ENCODE data around the gene TNPO3. TPM values are rescaled to one million over a fixed set of nuclear protein-coding genes. Genes with fewer than 3 reads are reported as not detected.

TNPO3 gene
- polyA plus RNA-seq, 1 donor from 2014 or later: 47.7 TPM

- H3K27me3 ChIP-seq (ENCODE audit: insufficient read depth, low read depth, low read length): no peaks in the 10 kb centered on the region
- no peaks in the 10 kb centered on the region for H3F3A ChIP-seq (ENCODE audit: insufficient read depth, low read length, poor library complexity, severe bottlenecking)
- H3K27ac ChIP-seq (ENCODE audit: low read length): no peak overlapping the region
- H3K9me3 ChIP-seq (ENCODE audit: low read length): no peaks in the 10 kb centered on the region
- no peak for TF ChIP-seq POLR2AphosphoS5 (IDR thresholded peaks at IDR 0.05)
- no peak for TF ChIP-seq RAD21 (conservative IDR thresholded peaks at IDR 0.05)
- TF ChIP-seq CTCF (IDR thresholded peaks at IDR 0.05; ENCODE audit: poor library complexity, severe bottlenecking): no peak
- no peak for TF ChIP-seq MXI1 (conservative IDR thresholded peaks at IDR 0.05; ENCODE audit: poor library complexity, severe bottlenecking)
- no peak for TF ChIP-seq EP300 (conservative IDR thresholded peaks at IDR 0.05; ENCODE audit: poor library complexity, severe bottlenecking)
- TF ChIP-seq REST (IDR thresholded peaks at IDR 0.05; ENCODE audit: borderline replicate concordance): no peak
- H3K79me2 ChIP-seq (replicated peaks; ENCODE audit: insufficient read depth, low read length): peaks cover 76% of the 10 kb centered on the region
- H2AFZ ChIP-seq (ENCODE audit: low read depth, low read length): no peak overlapping the region
- H3K9me2 ChIP-seq (ENCODE audit: insufficient read depth, low read length): no peaks in the 10 kb centered on the region
- H3K4me2 ChIP-seq (ENCODE audit: low read length): no peak overlapping the region
- H3K9ac ChIP-seq (ENCODE audit: low read length): no peak overlapping the region
- no peaks in the 10 kb centered on the region for H3K36me3 ChIP-seq (ENCODE audit: insufficient read depth, low read length)
- H4K20me1 ChIP-seq (ENCODE audit: insufficient read depth): no peaks in the 10 kb centered on the region
- no peak overlapping the region for H3K4me3 ChIP-seq (ENCODE audit: low read length)
These were observed 9.2 kb downstream of the TNPO3 start for GRCh38 chr7:129045682-129046081.

GRCh38 chr7:129043012-129043411, 11.9 kb downstream of the TNPO3 start:
- Histone ChIP-seq H4K20me1 (ENCODE audit: insufficient read depth) (no peaks in the 10 kb centered on the region), H3K27ac (ENCODE audit: low read length) (no peak overlapping the region)

More at GRCh38 chr7:129043012-129043411, 11.9 kb downstream of the TNPO3 start:
- no peaks in the 10 kb centered on the region for H3K27me3 ChIP-seq (ENCODE audit: insufficient read depth, low read depth, low read length)
- H2AFZ ChIP-seq (ENCODE audit: low read depth, low read length): no peak overlapping the region
- no peak overlapping the region for H3K4me2 ChIP-seq (ENCODE audit: low read length)
- H3K79me2 ChIP-seq (replicated peaks; ENCODE audit: insufficient read depth, low read length): peaks cover 62% of the 10 kb centered on the region
- H3K9ac ChIP-seq (ENCODE audit: low read length): no peak overlapping the region
- H3K9me2 ChIP-seq (ENCODE audit: insufficient read depth, low read length): no peaks in the 10 kb centered on the region
- no peak overlapping the region for H3K4me3 ChIP-seq (ENCODE audit: low read length)
- TF ChIP-seq POLR2AphosphoS5 (IDR thresholded peaks at IDR 0.05): no peak
- no peak for TF ChIP-seq REST (IDR thresholded peaks at IDR 0.05; ENCODE audit: borderline replicate concordance)
- no peak for TF ChIP-seq RAD21 (conservative IDR thresholded peaks at IDR 0.05)
- no peak for TF ChIP-seq TAF1 (IDR thresholded peaks at IDR 0.05; ENCODE audit: low read depth)
- H3F3A ChIP-seq (ENCODE audit: insufficient read depth, low read length, poor library complexity, severe bottlenecking): no peaks in the 10 kb centered on the region
- no peaks in the 10 kb centered on the region for H3K9me3 ChIP-seq (ENCODE audit: low read length)
- peaks cover 5% of the 10 kb centered on the region for H3K36me3 ChIP-seq (ENCODE audit: insufficient read depth, low read length)

Measured in neural cell (in vitro differentiated cells).